Ramos (cell line): ENCODE results near the gene HOXD8.

Experiments used
- in situ Hi-C: fragments of 300-500 bp; cut with MboI; formaldehyde crosslinking; loops from one replicate; pipeline ENCODE4 v1.14.3; 2022; ENCODE audit warnings: low sequenced_read_pairs; ENCODE audit not compliant: unreplicated experiment

The HOXD8 gene

DNA sequence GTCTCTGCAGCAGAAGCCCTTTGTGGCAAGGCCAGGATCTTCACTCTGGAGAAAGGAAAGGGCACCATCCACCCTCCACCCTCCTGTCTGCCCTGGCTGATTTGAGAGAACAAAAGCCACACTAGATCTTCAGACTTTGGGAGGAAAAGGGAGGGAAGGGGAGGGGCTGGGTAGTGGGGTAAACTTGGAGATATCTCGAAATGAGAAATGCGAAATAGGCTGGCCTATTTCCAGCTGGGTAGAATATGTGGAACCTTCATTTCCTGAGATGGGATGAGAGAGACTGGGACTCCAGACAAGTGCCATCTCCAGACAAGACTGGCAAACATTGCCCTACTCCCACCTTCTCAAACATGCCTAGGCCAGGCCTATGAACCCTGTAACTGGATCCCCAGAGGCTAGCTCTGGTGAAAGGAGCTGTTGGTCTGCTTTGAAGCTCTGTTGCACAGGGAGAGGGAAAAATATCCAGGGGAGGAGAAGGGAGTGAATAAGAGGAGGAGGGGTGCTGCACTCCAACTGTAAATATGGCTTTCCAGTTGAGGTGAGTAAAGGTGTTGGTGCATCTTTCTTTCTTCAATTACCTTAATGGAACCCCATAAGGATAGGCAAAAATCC is 28.2 kb upstream of the HOXD8 start:
- in situ Hi-C loops, result loop anchor here (25.0 kb wide), 1 partner anchor 739 kb away; no protein-coding TSS in a partner anchor

DNA sequence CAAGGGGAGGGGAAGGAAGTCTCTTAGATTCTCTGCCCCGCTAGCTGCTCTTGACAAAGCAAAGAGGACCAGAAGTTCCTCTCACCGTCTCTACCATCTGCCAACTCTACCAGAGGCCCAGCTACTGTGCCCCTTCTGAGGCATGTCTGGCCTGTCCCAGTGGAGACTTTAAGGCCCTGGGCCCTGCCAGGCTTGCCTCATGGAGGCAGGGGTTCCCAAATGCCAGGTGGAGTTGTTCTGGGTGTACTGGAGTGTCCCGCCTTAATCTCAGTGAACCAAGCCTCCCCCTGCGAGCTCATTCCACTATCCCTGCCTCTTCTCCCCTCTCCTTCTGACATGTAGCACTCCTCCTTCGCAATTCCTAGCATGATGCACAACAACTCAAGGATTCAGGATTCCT is 27.7 kb upstream of the HOXD8 start:
- in situ Hi-C loops, result loop anchor here (25.0 kb wide), 1 partner anchor 740 kb away; no protein-coding TSS in a partner anchor

DNA sequence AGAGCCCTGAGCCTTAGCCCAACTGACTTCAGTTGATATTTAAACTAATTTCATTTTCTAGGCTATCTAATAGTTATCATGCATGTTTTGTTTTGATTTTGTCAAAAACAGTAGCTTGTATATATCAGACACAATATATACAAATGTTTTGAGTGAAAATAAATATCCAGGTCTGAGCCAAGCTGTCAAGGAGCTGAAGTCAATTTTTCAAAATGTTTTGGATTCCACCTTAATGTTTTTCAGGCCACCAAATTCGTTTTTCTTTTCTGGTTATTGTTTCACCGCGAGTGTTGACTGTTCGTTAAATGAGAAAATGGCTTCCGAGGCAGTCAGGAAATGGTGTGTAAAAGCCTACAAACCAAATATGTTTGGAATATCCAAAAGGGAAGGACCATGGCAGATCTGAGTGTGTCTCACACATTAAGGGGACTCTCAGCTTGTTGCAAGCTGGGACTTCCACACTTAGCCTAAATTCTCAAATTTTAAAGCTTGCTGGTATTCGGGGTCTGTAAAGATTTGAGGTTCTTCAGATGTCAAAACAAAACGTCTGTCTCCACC is 27.1 kb upstream of the HOXD8 start:
- in situ Hi-C loops, result loop anchor here (25.0 kb wide), 1 partner anchor 740 kb away; no protein-coding TSS in a partner anchor

DNA sequence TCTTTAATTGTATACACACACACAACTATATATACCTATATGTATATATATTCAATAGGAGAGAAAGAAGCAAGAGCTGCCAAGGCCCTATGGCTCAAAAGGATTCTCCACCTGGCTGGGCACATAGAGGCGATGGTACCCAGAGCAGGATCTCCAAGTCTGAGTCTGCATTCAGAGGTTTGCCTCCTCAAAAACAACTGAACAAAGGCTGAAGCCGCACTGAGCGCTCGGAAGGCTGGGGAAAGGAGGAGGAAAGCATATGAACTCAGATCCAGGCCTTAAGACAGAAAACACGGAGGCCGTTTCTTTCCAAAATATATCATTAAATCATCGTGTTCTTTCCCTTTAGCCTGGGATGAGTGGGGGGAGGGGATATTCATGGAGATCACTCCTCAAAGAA is 26.3 kb upstream of the HOXD8 start:
- in situ Hi-C loops, result loop anchor here (25.0 kb wide), 1 partner anchor 741 kb away; no protein-coding TSS in a partner anchor

DNA sequence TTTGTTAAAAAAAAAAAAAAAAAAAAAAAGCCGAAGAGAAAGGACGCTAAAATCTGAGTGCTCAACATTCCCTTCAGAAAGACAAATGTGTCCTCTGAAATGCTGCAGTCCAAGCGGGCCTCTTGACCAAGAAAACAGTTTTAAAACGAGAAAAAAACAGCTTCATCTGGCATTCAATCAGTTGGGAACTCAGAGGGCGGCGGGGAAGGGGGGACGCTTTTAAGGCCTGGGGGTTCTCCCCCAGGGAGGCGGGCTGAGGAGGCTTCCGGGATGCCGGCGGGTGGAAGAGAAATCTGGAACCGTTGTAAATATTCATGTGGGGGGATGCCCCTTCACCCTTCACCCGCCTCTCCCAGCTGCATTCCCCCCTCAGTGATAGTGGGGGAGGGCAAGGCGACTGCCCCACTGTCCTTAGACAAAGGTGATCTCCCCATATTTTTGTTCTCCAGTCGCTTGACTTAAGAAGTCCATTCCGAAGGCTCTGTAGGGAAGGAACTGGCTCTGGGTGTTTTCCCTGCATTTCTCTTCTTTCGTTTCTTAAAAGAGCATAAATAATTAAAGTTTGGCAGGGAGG is 25.7 kb upstream of the HOXD8 start:
- in situ Hi-C loops, result loop anchor here (25.0 kb wide), 1 partner anchor 742 kb away; no protein-coding TSS in a partner anchor

DNA sequence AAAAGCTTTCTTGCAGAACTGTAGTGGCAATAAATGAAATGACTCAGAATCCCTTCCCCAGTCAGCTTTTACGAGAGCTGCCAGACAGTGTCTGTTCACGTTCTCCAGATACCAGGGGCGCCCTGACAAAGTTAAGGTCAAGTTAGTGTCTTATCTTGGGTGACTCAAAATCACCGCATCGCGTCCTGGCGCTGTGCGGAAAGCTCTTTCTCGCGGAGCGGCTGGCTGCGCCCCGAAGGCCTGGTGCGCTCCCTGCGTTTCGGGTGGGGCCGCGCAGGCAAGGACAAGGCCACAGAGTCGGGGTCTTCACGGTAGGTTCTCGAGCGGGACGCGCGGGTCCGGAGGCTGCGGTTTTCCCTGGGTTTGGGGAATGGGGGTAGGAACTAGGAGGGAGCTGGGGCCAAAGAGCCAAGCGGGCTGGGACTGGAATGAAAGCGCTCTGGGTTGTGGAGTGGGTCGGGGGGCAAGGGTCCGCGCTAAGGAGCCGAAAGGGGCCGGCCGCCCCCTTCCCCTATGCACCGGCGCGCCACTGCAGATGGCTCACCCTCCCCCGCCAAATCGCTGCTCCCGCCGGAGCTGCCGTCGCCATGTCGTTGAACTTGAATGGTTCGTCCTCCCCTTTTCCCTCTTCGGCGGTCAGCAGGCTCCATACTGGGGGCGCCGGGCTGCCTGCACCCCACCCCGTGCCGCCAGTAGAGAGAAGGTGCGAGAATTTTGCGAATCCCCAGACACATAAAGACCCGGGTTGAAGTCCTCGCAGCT is 25.0 kb upstream of the HOXD8 start:
- in situ Hi-C loops, result loop anchor here (25.0 kb wide), 1 partner anchor 742 kb away; no protein-coding TSS in a partner anchor

DNA sequence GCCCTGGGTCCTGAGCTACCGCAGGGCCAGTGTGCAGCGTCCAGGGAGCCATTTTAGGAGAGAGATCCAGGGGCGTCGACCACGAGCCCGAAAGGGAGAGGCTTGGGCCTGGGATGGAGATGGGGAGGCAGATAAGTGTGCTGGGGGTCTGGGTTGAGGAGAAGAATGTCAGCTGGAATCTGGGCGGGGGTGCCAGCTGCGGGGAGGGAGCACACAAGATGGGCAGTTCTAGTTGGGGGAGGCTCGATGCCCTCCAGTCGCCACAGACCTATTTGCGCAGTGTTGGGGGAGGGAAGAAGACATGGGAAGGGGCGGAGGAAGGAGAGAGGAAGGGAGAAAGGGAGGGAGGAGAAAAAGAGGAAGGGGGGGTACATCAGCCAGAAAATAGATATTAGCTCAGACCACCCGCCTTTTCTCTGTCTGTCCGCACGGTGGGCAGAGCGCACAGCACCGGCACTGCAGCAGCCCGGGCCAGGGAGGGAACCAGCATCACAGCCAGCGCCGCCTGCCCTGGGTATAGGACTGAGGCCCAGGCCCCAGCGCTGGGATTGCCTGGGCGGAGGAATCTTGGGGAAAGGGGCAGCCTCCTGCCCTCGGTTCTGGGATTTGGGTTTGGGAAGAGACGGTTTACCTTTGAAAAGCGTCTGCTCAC is 24.3 kb upstream of the HOXD8 start:
- in situ Hi-C loops, result loop anchor here (25.0 kb wide), 1 partner anchor 743 kb away; no protein-coding TSS in a partner anchor

DNA sequence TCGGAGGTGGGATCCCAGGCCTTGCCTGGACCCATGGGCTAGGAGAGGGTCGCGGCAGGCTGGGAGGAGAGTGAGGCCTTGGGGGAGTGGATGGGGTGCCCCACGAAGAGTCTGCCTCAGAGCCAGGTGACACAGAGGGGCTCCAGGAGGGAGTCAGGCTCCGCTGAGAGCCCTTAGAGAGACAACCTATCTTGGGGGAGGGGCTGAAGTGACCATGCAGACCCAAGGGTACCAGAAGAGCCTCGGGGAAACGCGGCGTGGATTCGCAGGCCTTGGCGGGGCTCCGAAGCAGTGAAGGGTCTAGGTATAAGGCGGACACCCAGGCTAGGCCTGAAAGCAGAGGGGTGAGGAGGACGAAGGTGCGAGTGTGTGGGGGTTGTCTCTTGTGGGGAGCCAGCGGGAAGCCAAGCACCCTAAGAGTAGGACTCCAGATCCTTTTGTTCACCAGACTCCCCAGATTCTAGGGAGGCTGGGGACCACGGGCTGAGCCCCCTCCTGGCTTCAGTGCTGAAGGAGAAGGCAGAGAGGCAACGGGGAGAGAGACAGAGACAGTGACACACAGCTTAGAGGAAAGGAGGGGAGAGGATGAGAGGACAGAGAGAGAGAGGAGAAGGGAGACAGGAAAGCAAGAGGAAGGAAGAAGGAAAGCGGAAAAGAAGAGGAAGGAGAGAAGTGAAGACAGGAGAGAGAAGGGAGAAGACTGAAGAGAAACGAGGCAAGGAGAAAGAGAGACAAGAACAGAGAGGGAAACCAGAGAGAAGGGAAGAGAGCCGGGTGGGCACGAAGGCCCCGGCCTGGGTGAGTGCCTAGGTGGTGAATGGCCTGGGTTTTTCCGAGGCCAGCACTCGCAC is 23.6 kb upstream of the HOXD8 start:
- in situ Hi-C loops, result loop anchor here (25.0 kb wide), 1 partner anchor 744 kb away; no protein-coding TSS in a partner anchor

DNA sequence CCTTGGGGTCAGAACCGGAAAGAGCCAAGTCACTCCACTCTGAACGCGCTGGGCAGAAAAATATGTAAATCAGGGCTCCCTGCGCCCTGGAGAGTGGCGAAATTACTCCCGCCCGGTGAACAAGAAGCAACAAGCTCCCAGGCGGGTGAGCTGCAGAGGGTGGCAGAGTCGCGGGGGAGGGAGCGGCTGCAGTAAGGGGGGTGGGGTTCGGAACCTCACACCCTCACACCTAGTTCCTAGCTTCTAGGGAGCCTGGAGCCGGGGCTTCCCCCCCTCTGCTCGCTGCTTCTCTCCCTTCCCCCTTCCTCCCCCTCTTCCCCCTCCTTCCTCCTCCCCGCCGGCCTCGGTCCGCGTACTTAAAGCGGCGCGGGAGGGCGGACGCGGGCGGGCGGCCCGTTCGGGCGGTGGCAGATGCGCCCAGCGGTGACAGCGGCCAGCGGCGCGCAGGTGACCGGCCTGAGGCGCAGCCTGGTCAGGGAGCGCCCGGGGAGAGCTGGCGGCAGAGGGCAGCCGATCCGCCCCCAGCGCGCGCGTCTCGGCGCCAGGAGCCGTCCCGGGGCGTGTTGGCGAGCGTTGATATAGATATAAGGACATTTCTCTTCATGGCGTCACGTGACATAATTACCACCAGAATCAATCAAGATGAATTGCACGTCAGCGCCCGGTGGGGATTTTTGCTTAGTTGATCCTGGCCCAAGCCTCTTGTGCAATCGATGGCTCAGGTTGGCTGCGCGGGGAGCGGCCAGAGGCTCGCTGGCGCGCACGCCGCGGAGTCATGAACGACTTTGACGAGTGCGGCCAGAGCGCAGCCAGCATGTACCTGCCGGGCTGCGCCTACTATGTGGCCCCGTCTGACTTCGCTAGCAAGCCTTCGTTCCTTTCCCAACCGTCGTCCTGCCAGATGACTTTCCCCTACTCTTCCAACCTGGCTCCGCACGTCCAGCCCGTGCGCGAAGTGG is 22.6 kb upstream of the HOXD8 start, which contains the start of gene HOXD11:
Gene HOXD11, plus strand, starts transcription at position 700 of the 959 bp plus-strand sequence. Its CDS starts 76 bp downstream, at position 776.
- in situ Hi-C loops, result loop anchor here (25.0 kb wide), 1 partner anchor 745 kb away; no protein-coding TSS in a partner anchor

DNA sequence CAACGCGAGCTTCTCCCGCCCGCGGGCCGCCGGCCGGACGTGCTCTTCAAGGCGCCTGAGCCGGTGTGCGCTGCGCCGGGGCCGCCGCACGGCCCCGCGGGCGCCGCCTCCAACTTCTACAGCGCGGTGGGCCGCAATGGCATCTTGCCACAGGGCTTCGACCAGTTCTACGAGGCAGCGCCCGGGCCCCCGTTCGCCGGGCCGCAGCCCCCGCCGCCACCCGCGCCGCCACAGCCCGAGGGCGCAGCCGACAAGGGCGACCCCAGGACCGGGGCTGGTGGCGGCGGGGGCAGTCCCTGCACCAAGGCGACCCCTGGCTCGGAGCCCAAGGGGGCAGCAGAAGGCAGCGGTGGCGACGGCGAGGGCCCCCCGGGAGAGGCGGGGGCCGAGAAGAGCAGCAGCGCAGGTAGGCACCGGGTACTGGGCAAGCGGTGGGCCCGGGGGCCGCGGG is 21.7 kb upstream of the HOXD8 start:
- in situ Hi-C loops, result loop anchor here (25.0 kb wide), 1 partner anchor 745 kb away; no protein-coding TSS in a partner anchor

DNA sequence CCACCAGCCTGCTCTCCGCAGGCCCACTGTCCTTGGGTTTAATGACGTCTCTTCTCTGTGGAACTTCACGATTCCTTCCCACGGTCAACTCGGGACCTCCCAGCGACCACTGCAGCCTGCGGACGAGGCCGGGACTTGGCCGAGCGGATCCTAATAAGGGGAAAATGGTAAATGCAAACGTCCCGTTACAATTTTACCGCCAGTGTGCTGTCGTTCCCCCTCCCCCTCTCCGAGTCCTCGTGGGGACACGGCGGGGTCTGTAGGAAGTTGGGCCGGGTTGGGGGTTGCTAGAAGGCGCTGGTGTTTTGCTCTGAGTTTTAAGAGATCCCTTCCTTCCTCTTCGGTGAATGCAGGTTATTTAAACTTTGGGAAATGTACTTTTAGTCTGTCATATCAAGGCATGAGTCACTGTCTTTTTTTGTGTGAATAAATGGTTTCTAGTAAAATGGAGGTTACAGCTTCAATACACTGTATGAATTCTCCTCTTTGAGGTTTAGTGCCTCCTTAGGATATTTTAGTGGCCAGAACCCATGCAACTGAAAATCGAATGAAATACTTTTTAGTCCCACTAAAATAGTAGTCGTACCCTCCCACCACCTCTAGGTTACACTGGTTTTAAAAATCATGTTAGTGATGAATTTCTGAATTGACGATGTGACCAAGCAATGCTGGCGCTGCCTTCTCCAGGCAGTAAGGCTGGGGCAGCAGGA is 20.2 kb upstream of the HOXD8 start:
- in situ Hi-C loops, result loop anchor here (25.0 kb wide), 1 partner anchor 747 kb away; no protein-coding TSS in a partner anchor

DNA sequence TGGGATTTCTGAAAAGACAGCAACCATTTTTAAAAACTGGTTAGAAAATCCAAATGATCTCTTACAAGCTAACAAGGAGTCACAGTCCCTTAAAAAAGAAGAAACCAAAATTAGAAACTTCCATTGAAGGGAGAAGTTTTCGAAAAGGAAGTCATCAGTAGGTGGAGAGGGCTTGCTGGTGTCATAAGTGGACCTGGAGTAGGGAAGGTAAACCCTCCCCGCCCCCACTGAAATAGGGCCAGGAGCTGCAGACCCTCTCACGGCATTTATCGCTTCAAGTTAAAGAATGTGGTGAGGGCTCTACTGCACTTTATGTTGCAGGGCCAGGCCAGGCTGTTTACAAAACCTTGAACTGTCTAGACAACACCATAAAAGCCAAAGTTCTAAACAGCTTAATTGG is 19.6 kb upstream of the HOXD8 start:
- in situ Hi-C loops, result loop anchor here (25.0 kb wide), 1 partner anchor 748 kb away; no protein-coding TSS in a partner anchor

DNA sequence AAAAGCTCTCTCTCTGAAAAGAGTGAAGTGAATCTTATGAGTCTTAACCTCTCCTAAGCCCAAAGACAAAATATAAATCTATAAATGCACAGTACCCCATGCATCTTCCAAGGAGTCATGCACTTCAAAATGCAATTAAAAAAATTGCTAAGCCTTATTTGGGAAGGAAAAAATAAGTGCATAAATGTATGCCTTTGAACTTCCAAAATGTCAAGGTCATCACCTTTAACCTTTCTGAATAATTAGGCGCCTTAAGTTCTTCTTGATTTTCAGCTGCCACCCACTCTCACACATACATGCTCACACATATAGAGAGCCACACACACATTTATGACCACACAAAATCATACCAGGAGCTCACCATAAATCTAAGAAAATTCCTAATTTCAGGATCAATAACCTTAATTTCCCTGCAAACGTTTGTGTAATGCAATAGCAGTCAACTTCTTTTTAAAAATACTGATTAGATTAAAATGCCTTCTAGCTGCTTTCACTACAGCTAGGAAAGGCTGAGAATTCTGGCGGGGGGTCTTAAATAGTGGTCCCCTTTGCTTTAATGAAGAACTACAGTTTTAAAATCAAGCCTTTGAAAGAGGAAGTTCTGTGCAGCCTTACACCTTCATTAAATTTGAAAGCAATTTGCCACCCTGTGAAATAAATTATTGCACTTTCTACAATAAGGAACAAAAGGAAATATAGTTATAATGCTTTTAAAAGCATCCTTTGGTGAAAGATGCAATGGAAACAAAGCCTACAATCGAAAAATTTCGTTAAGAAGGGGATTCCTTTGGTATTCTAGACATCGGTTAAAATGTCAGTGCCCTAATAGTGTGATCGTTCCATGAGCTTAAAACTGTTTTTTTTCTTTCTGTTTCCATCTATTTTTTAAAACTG is 18.8 kb upstream of the HOXD8 start:
- in situ Hi-C loops, result loop anchor here (25.0 kb wide), 1 partner anchor 748 kb away; no protein-coding TSS in a partner anchor

DNA sequence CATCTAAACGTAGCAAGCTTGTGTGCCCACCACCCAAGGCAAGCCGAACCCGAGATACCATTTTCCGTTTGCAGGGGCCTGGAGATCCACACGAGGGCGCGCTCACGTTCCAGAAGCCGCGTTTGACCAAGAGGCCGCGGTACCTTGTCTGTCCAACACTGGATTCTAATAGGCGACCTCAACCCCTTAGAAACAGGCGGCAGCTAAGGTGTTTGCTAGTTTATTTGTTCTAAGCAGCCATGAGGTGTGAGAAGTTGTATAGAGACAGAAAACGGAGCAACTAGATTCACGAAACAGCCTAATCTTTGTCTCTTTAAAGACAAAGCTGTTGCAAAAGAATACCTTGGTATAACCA is 18.2 kb upstream of the HOXD8 start:
- in situ Hi-C loops, result loop anchor here (25.0 kb wide), 1 partner anchor 749 kb away; no protein-coding TSS in a partner anchor

DNA sequence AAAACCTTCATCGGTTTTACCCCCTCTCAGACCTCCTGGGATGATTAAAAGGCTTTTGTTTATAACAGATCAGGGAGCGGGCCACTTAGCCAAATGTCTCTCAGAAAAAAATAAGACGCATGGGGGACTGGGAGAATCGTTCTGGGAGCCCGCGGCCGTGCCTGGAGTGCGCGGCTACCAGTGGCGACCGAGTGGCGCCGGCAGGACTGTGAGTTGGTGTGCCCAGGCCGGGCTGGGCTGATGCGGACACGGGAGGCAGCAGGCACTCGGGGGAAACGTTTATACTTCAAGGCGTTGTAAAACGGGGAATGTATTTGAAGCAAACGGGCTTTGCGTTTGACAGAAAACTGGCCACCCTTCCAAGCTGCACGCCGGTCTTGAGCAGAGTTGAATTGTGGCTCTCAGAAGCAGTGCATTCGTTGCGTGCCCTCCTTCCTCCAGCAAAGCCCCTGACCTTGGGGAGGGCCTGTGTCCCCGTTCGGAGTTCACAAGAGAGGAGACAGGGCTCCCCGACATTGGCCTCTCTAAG is 17.6 kb upstream of the HOXD8 start:
- in situ Hi-C loops, result loop anchor here (25.0 kb wide), 1 partner anchor 750 kb away; no protein-coding TSS in a partner anchor
